Caco-2 (cell line): Measurements from ENCODE around the gene RSPH9. TPM values are rescaled to one million over a fixed set of nuclear protein-coding genes. Genes with fewer than 3 reads are reported as not detected.

Experiments
- BruUV-seq: library from RNA; stranded (reverse); fragments of 400-500 nt; replicated peaks from 2 replicates; lab custom pipeline; 2021; lab: Mats Ljungman, UMichigan
- CTCF ChIA-PET: fragments of 300-600 bp; sonication (Branson Sonifier 250); formaldehyde crosslinking; loops from one replicate; lab custom pipeline; 2022; ENCODE audit warnings: antibody characterized with exemption; lab: Charles Lee
- POLR2A ChIA-PET: fragments of 300-600 bp; sonication (Branson Sonifier 250); formaldehyde crosslinking; loops from one replicate; lab custom pipeline; 2022; ENCODE audit warnings: antibody characterized with exemption; lab: Charles Lee
- DNase-seq, 2 experiments: peaks; one replicate each; pipeline versions ENCODE4 v3.0.0 to v3.0.0-alpha.2; 2020 to 2022
- H3K27me3 ChIP-seq: replicated peaks from 2 replicates; pipeline ENCODE4 v1.6.0; 2011; ENCODE audit warnings: low read length; ENCODE audit not compliant: control insufficient read depth, insufficient read depth
- H3K36me3 ChIP-seq: 2 replicates; pipeline ENCODE4 v1.5.1; 2011; ENCODE audit warnings: low read length; ENCODE audit not compliant: control insufficient read depth, insufficient read depth
- H3K4me1 ChIP-seq: fragments of 250-450 bp; sonication (Bioruptor Pico); 2 replicates; pipeline ENCODE4 v1.5.1; 2020; ENCODE audit warnings: mild to moderate bottlenecking
- H3K4me3 ChIP-seq: 2 replicates; pipeline ENCODE4 v1.5.1; 2011; ENCODE audit warnings: low read depth, mild to moderate bottlenecking, control low read depth, low read length
- H3K9me3 ChIP-seq: fragments of 250-450 bp; sonication (Bioruptor Pico); 2 replicates; pipeline ENCODE4 v1.5.1; 2020; ENCODE audit warnings: mild to moderate bottlenecking, moderate library complexity
- H3K27ac Mint-ChIP-seq: one replicate; pipeline ENCODE4 v1.8.0; 2022; ENCODE audit warnings: mixed read lengths; ENCODE audit not compliant: unreplicated experiment
- H3K27me3 Mint-ChIP-seq: one replicate; pipeline ENCODE4 v1.8.0; 2022; ENCODE audit warnings: mixed read lengths; ENCODE audit not compliant: insufficient read depth, unreplicated experiment
- H3K36me3 Mint-ChIP-seq: one replicate; pipeline ENCODE4 v1.8.0; 2022; ENCODE audit warnings: mild to moderate bottlenecking, mixed read lengths; ENCODE audit not compliant: insufficient read depth, unreplicated experiment
- H3K4me1 Mint-ChIP-seq: one replicate; pipeline ENCODE4 v1.8.0; 2022; ENCODE audit warnings: low read depth, mixed read lengths; ENCODE audit not compliant: unreplicated experiment
- H3K4me3 Mint-ChIP-seq: one replicate; pipeline ENCODE4 v1.8.0; 2022; ENCODE audit warnings: mild to moderate bottlenecking, moderate library complexity, mixed read lengths; ENCODE audit not compliant: unreplicated experiment
- H3K9me3 Mint-ChIP-seq: one replicate; pipeline ENCODE4 v1.8.0; 2022; ENCODE audit warnings: mixed read lengths; ENCODE audit not compliant: unreplicated experiment
- intact Hi-C: fragments of 100-400 bp; cut with micrococcal nuclease; formaldehyde crosslinking; loops from one replicate; pipeline ENCODE4 v1.10.0; 2022; ENCODE audit not compliant: unreplicated experiment
- total RNA-seq: library from RNA; stranded (reverse); gene quantifications from 2 replicates; pipeline ENCODE4 v1.2.3, GENCODE V29; 2022
- TF ChIP-seq, protein P1 (sequence below), 2 experiments: fragments of 200-600 bp in 1 of 2; IDR thresholded peaks; 1 replicate in 1 of 2; 2 replicates in 1 of 2; pipeline versions ENCODE4 v1.5.1 to v1.8.0; 2011 to 2022; ENCODE audit warnings: antibody characterized with exemption in 1 of 2, control low read depth in 1 of 2, inconsistent platforms in 1 of 2, low read depth in 1 of 2, low read length in 1 of 2, mild to moderate bottlenecking in 1 of 2, moderate library complexity in 1 of 2; ENCODE audit not compliant: insufficient read depth in 1 of 2, severe bottlenecking in 1 of 2, unreplicated experiment in 1 of 2

RSPH9 gene
- total RNA-seq, 1 experiment from 2014 or later: not detected

DNA sequence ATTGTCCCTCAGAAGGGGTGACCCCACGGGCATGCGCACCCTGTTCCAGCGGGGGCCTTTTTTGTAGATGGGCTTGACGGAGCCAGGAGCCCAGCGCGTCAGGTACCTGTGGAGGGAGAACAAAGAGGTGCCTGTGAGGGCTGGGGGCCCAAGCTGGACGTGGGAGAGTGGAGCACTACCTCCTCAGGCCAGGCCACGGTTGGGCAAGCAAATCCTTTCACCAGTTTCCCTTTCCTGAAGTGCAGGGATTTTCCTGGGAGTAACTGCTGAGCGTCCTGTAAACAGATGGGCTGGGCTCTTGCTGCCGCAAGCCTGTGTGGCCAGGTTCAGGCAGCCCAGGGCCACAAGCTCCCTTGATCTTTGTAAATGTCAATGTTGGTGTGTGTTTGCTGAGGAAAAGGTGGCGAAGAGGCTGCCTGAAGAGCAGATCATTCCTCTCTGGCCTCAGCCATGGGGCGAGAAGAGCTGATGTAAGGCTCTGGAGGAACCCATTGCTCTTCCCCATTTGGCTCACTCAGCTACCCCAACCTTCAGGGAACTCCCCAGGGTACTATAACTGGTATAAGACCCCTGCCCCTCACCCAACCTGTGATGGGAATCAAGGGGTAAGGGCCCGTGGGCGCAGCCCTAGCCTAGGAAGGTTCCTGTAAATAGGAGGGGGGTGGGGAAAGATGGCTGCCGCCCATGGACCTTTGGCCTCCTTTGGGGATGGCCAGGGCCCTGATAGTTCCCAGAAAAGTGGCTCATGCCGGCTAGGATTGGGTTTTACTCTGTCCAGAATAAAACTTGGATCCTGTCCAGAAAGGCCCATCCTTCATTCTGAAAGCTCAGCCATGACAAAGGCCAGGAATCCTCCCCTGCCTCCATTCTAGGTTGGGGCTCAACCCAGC is 27.2 kb downstream of the RSPH9 start:
- no TSS peak for BruUV-seq
- peaks cover 4% of the 10 kb centered on the region for H3K36me3 ChIP-seq
- CTCF ChIA-PET: interaction anchor here (0.7 kb wide), 1 partner anchor 590 kb away, joined by 3 read pairs; no protein-coding TSS in a partner anchor

DNA sequence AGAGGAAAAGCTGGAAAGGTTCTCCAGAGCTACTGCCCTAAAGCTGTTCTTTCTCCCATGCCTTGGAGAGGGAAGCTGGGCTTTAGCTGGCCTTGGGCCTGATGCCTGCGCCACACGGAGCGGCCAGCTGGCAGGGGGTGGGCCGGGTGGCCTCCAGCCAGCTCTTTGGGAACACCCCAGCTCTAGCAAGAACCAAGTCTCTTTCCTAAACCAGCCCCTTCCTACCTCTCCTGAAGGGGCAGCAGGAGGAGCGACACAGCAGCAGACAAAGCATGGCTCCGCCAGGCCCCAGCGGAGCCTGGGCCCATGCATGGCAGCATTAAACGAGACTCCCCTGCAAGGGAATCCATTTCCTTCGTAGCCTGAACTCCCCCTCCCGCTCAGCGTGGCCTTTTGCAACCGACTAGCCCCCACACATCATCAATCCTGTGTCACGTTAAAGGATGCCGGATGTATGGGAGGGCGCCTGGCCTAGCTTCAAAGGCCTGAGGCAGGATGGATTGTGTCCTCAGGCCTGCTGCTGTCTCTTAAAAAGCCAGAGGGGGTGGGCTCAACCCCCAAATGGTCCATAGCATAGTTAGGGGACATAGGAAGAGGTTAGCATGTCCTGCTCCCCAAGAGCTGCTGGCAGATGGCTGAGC is 28.7 kb downstream of the RSPH9 start:
- ChIA-PET POLR2A (no interaction called here), CTCF (interaction anchor here (0.7 kb wide), 1 partner anchor 88 kb away, joined by 5 read pairs; no protein-coding TSS in a partner anchor)
- BruUV-seq: no TSS peak
- no peaks in the 10 kb centered on the region for H3K27me3 ChIP-seq
- intact Hi-C loops: no loop called here
- DNase-seq: no peak
- H3K4me1 Mint-ChIP-seq: no peaks in the 10 kb centered on the region
- no peak overlapping the region for H3K4me3 ChIP-seq
- H3K27me3 Mint-ChIP-seq: no peaks in the 10 kb centered on the region
- H3K27ac Mint-ChIP-seq: no peak overlapping the region
- H3K4me1 ChIP-seq: peaks cover under 1% of the 10 kb centered on the region; the same call in 1 of the 2 replicates
- peaks cover 6% of the 10 kb centered on the region for H3K36me3 ChIP-seq
- no peaks in the 10 kb centered on the region for H3K9me3 ChIP-seq
- peaks cover 34% of the 10 kb centered on the region for H3K36me3 Mint-ChIP-seq
- H3K9me3 Mint-ChIP-seq: no peaks in the 10 kb centered on the region
- TF ChIP-seq, protein P1, sequence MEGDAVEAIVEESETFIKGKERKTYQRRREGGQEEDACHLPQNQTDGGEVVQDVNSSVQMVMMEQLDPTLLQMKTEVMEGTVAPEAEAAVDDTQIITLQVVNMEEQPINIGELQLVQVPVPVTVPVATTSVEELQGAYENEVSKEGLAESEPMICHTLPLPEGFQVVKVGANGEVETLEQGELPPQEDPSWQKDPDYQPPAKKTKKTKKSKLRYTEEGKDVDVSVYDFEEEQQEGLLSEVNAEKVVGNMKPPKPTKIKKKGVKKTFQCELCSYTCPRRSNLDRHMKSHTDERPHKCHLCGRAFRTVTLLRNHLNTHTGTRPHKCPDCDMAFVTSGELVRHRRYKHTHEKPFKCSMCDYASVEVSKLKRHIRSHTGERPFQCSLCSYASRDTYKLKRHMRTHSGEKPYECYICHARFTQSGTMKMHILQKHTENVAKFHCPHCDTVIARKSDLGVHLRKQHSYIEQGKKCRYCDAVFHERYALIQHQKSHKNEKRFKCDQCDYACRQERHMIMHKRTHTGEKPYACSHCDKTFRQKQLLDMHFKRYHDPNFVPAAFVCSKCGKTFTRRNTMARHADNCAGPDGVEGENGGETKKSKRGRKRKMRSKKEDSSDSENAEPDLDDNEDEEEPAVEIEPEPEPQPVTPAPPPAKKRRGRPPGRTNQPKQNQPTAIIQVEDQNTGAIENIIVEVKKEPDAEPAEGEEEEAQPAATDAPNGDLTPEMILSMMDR (IDR thresholded peaks at IDR 0.05; ENCODE audit: insufficient read depth in 1 of 2, low read depth in 1 of 2, low read length in 1 of 2, severe bottlenecking in 1 of 2, unreplicated experiment in 1 of 2): no peak
- no peak overlapping the region for H3K4me3 Mint-ChIP-seq

More for the DNA sequence above, 27.2 kb downstream of the RSPH9 start:
- H3K9me3 ChIP-seq: no peaks in the 10 kb centered on the region
- peaks cover 9% of the 10 kb centered on the region for H3K4me1 ChIP-seq
- DNase-seq: no peak
- Mint-ChIP-seq H3K27me3 (no peaks in the 10 kb centered on the region), H3K4me3 (no peak overlapping the region), H3K36me3 (peaks cover 40% of the 10 kb centered on the region), H3K27ac (no peak overlapping the region), H3K4me1 (no peaks in the 10 kb centered on the region), H3K9me3 (no peaks in the 10 kb centered on the region)
- TF ChIP-seq, protein P1 (IDR thresholded peaks at IDR 0.05; ENCODE audit: insufficient read depth in 1 of 2, low read depth in 1 of 2, low read length in 1 of 2, severe bottlenecking in 1 of 2, unreplicated experiment in 1 of 2): no peak
- POLR2A ChIA-PET: no interaction called here
- no peaks in the 10 kb centered on the region for H3K27me3 ChIP-seq
- no peak overlapping the region for H3K4me3 ChIP-seq
- intact Hi-C loops: no loop called here

DNA sequence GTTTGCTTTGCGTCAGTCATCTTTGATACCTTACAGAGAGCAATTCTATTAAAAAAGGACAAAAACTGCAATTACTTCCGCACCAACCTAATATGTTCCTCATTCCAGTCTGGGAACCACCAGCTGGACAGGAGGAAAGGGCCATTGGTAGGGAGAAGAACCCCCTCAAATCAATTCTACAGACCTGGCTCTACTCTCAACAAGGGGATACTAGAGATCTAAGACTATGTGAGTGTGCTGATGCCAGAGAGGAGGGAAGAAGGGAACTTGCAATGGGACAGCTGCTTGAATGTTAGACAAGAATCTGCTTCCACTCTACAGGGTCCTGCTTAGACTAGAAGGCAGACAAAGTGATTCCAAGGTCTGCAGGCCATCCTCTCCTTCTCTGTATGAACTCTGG is 29.5 kb downstream of the RSPH9 start:
- H3K9me3 Mint-ChIP-seq: no peaks in the 10 kb centered on the region
- Histone ChIP-seq H3K9me3 (no peaks in the 10 kb centered on the region), H3K36me3 (peaks cover 6% of the 10 kb centered on the region), H3K4me1 (no peaks in the 10 kb centered on the region), H3K27me3 (no peaks in the 10 kb centered on the region), H3K4me3 (no peak overlapping the region)
- BruUV-seq: no TSS peak
- H3K36me3 Mint-ChIP-seq: peaks cover 31% of the 10 kb centered on the region
- no peaks in the 10 kb centered on the region for H3K4me1 Mint-ChIP-seq
- H3K27ac Mint-ChIP-seq: no peak overlapping the region
- ChIA-PET POLR2A (no interaction called here), CTCF (no interaction called here)
- intact Hi-C loops: no loop called here
- TF ChIP-seq, protein P1 (IDR thresholded peaks at IDR 0.05; ENCODE audit: insufficient read depth in 1 of 2, low read depth in 1 of 2, low read length in 1 of 2, severe bottlenecking in 1 of 2, unreplicated experiment in 1 of 2): no peak
- no peak overlapping the region for H3K4me3 Mint-ChIP-seq
- no peak for DNase-seq
- no peaks in the 10 kb centered on the region for H3K27me3 Mint-ChIP-seq
